ENCODE results near the gene CRISPLD2. TPM values are rescaled to one million over a fixed set of nuclear protein-coding genes. Genes with fewer than 3 reads are reported as not detected.

CRISPLD2 gene
- total RNA-seq, 2 experiments from 2014 or later: 2.0 to 2.6 TPM

DNA sequence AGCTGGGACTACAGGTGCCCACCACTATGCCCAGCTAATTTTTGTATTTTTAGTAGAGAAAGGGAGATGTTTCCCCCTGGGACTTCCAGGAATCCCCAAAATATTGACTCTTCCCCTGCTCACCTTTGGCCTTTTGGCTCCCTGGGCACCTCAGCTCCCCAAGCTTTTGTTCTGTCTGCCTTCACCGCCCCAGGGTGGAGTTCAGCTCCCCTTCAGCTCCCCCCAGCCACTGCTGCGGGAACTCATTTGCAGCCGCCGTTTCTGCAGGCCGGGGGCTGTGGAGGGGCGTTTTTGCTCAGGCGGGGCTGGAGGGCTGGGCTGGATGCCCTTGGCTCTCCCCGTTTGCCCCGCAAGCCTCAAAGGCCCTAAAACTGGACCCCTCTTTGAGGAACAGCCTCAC is 47.9 kb downstream of the CRISPLD2 start:
- POLR2A ChIA-PET: no interaction called here
- peaks cover 0 to 4% of the 10 kb centered on the region in 2 experiments for H3K9me3 ChIP-seq (ENCODE audit: control insufficient read depth in 1 of 2, insufficient read depth in 1 of 2, low read length in 2 of 2)

DNA sequence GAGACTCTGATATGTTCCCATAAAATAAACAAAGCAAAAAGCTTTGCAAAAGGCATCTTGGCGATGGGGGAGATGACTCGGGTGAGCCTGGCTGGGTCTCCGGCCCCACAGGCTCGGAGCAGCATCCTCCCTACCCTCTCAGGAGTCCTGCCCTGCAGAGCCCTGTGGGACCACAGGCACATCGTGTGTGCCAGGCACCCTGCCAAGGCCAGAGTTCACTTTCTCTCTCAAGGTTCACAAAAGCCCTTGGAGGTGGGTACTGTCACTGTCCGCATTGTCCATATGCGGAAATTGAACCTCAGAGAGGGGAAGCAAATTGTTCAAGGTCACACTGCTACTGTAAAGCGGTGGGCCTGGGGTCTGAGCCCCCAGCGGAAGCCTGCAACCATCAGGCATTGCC is 48.5 kb downstream of the CRISPLD2 start:
- H3K27me3 Mint-ChIP-seq: peaks cover 4% of the 10 kb centered on the region
- Histone ChIP-seq H3K36me3 (ENCODE audit: insufficient read depth, low read length) (no peaks in the 10 kb centered on the region), H3K27me3 (ENCODE audit: control insufficient read depth in 1 of 2, insufficient read depth in 2 of 2, low read length in 2 of 2) (no peaks in the 10 kb centered on the region), H3K4me1 (ENCODE audit: insufficient read depth, low read length) (no peaks in the 10 kb centered on the region), H3K4me3 (ENCODE audit: low read length) (no peak overlapping the region), H3K9me3 (ENCODE audit: control insufficient read depth in 1 of 2, insufficient read depth in 1 of 2, low read length in 2 of 2) (no peaks in the 10 kb centered on the region), H3K27ac (ENCODE audit: low read depth in 1 of 2, low read length in 2 of 2) (no peak overlapping the region)
- H3K9me3 Mint-ChIP-seq: no peaks in the 10 kb centered on the region
- POLR2A ChIA-PET: no interaction called here
- no peak for DNase-seq
- CTCF ChIA-PET: no interaction called here
- TF ChIP-seq, protein P1, sequence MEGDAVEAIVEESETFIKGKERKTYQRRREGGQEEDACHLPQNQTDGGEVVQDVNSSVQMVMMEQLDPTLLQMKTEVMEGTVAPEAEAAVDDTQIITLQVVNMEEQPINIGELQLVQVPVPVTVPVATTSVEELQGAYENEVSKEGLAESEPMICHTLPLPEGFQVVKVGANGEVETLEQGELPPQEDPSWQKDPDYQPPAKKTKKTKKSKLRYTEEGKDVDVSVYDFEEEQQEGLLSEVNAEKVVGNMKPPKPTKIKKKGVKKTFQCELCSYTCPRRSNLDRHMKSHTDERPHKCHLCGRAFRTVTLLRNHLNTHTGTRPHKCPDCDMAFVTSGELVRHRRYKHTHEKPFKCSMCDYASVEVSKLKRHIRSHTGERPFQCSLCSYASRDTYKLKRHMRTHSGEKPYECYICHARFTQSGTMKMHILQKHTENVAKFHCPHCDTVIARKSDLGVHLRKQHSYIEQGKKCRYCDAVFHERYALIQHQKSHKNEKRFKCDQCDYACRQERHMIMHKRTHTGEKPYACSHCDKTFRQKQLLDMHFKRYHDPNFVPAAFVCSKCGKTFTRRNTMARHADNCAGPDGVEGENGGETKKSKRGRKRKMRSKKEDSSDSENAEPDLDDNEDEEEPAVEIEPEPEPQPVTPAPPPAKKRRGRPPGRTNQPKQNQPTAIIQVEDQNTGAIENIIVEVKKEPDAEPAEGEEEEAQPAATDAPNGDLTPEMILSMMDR (IDR thresholded peaks at IDR 0.05): no peak
- H3K4me1 Mint-ChIP-seq (ENCODE audit: low read depth): no peaks in the 10 kb centered on the region
- ATAC-seq (ENCODE audit: poor library complexity): no peak
- H3K4me3 Mint-ChIP-seq: no peak overlapping the region
- intact Hi-C loops (cut with DNase I, micrococcal nuclease): no loop called here
- no peaks in the 10 kb centered on the region for H3K36me3 Mint-ChIP-seq (ENCODE audit: low read depth)
- no peak overlapping the region for H3K27ac Mint-ChIP-seq

More for the DNA sequence above, 47.9 kb downstream of the CRISPLD2 start:
- intact Hi-C loops (cut with DNase I, micrococcal nuclease): no loop called here
- TF ChIP-seq, protein P1 (IDR thresholded peaks at IDR 0.05): no peak
- peaks cover 4% of the 10 kb centered on the region for H3K27me3 Mint-ChIP-seq
- ATAC-seq (ENCODE audit: poor library complexity) (no peak), DNase-seq (no peak)
- Histone ChIP-seq H3K36me3 (ENCODE audit: insufficient read depth, low read length) (no peaks in the 10 kb centered on the region), H3K27me3 (ENCODE audit: control insufficient read depth in 1 of 2, insufficient read depth in 2 of 2, low read length in 2 of 2) (no peaks in the 10 kb centered on the region), H3K4me1 (ENCODE audit: insufficient read depth, low read length) (no peaks in the 10 kb centered on the region), H3K4me3 (ENCODE audit: low read length) (no peak overlapping the region), H3K27ac (ENCODE audit: low read depth in 1 of 2, low read length in 2 of 2) (no peak overlapping the region)
- H3K4me1 Mint-ChIP-seq (ENCODE audit: low read depth): no peaks in the 10 kb centered on the region
- H3K36me3 Mint-ChIP-seq (ENCODE audit: low read depth): no peaks in the 10 kb centered on the region
- H3K4me3 Mint-ChIP-seq: no peak overlapping the region
- H3K9me3 Mint-ChIP-seq: no peaks in the 10 kb centered on the region
- no peak overlapping the region for H3K27ac Mint-ChIP-seq
- CTCF ChIA-PET: no interaction called here

DNA sequence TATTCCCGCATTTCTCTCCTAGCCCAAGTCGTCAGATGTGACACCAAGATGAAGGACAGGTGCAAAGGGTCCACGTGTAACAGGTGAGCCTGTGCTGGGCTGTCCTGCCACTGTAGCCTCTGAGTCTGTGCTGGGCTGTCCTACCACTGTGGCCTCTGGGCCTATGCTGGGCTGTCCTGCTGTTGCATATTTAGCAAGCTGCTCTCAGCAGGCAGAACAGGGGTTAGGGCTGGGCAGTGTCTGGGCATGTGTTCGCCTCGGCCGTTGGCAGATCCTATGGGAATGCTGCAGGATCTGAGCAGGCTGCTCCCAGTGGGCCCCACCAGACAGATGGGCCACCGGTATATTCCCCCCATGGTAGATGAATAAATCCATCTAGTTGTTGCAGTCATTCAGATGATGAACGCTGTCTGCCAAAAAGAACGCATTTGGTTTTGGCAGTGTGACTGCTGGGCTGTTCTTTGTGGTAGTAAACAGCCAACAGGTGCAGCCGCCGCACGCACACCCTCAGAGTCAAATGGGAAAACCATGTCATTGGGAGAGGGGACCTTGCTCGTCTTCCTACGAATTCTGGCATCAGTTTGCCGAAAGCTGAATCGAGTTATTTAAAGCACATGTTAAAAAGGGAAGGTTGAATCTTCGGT is 49.2 kb downstream of the CRISPLD2 start:
- intact Hi-C loops (cut with DNase I, micrococcal nuclease): no loop called here
- Histone ChIP-seq H3K36me3 (ENCODE audit: insufficient read depth, low read length) (no peaks in the 10 kb centered on the region), H3K27ac (ENCODE audit: low read depth in 1 of 2, low read length in 2 of 2) (no peak overlapping the region), H3K4me1 (ENCODE audit: insufficient read depth, low read length) (no peaks in the 10 kb centered on the region), H3K4me3 (ENCODE audit: low read length) (no peak overlapping the region), H3K9me3 (ENCODE audit: control insufficient read depth in 1 of 2, insufficient read depth in 1 of 2, low read length in 2 of 2) (no peaks in the 10 kb centered on the region), H3K27me3 (ENCODE audit: control insufficient read depth in 1 of 2, insufficient read depth in 2 of 2, low read length in 2 of 2) (no peaks in the 10 kb centered on the region)
- DNase-seq: no peak
- H3K36me3 Mint-ChIP-seq (ENCODE audit: low read depth): no peaks in the 10 kb centered on the region
- H3K27ac Mint-ChIP-seq: no peak overlapping the region
- H3K4me1 Mint-ChIP-seq (ENCODE audit: low read depth): no peaks in the 10 kb centered on the region
- POLR2A ChIA-PET: no interaction called here
- ATAC-seq (ENCODE audit: poor library complexity): no peak
- H3K9me3 Mint-ChIP-seq: no peaks in the 10 kb centered on the region
- H3K27me3 Mint-ChIP-seq: peaks cover 4% of the 10 kb centered on the region
- TF ChIP-seq, protein P1 (IDR thresholded peaks at IDR 0.05): no peak
- CTCF ChIA-PET: no interaction called here
- no peak overlapping the region for H3K4me3 Mint-ChIP-seq
